Keratinocyte (primary cell): ENCODE measurements around the gene ATF2. TPM values are rescaled to one million over a fixed set of nuclear protein-coding genes. Genes with fewer than 3 reads are reported as not detected.

Source experiments
- DNase-seq: peaks from one replicate; pipeline ENCODE4 v3.0.0-alpha.2; 2011; ENCODE audit warnings: low read depth, missing footprints, low spot score
- FAIRE-seq: peaks from 2 replicates; lab custom pipeline; 2011; peaks lifted over from hg19 to GRCh38; lab: Jason Lieb, UNC
- H2AFZ ChIP-seq: 2 replicates; pipeline ENCODE4 v1.6.0; 2012; ENCODE audit warnings: low read length, control low read depth, inconsistent platforms; ENCODE audit not compliant: control insufficient read depth
- H3K27ac ChIP-seq: 2 replicates; pipeline ENCODE4 v1.5.1; 2011; ENCODE audit warnings: low read length; ENCODE audit not compliant: control insufficient read depth, insufficient read depth
- H3K27me3 ChIP-seq: 3 replicates; pipeline ENCODE4 v1.6.0; 2011; ENCODE audit warnings: low read length; ENCODE audit not compliant: control insufficient read depth, insufficient read depth; ENCODE audit errors: extremely low read depth
- H3K36me3 ChIP-seq, 2 experiments: 2 replicates in 1 of 2; 3 replicates in 1 of 2; pipeline ENCODE4 v1.5.1; 2011; ENCODE audit warnings: low read length in 2 of 2, mild to moderate bottlenecking in 1 of 2; ENCODE audit not compliant: control insufficient read depth in 2 of 2, insufficient read depth in 2 of 2; ENCODE audit errors: extremely low read depth in 1 of 2
- H3K4me1 ChIP-seq: 3 replicates; pipeline ENCODE4 v1.5.1; 2011; ENCODE audit warnings: low read length; ENCODE audit not compliant: control insufficient read depth, insufficient read depth; ENCODE audit errors: extremely low read depth
- H3K4me2 ChIP-seq: 3 replicates; pipeline ENCODE4 v1.6.0; 2011; ENCODE audit warnings: low read depth, low read length; ENCODE audit not compliant: control insufficient read depth, insufficient read depth; ENCODE audit errors: extremely low read depth
- H3K4me3 ChIP-seq, 3 experiments: fragments of 200-600 bp in 1 of 3; sonication (generic) in 1 of 3; 2 replicates in 2 of 3; 3 replicates in 1 of 3; pipeline ENCODE4 v1.5.1; 2011 to 2016; ENCODE audit warnings: low read length in 3 of 3, mild to moderate bottlenecking in 3 of 3, control low read depth in 2 of 3, inconsistent platforms in 1 of 3, low read depth in 1 of 3, mixed read lengths in 1 of 3, mixed run types in 1 of 3, moderate library complexity in 1 of 3; ENCODE audit not compliant: control insufficient read depth in 2 of 3, insufficient read depth in 2 of 3; ENCODE audit errors: extremely low read depth in 1 of 3
- H3K79me2 ChIP-seq: 2 replicates; pipeline ENCODE4 v1.6.0; 2012; ENCODE audit warnings: low read length; ENCODE audit not compliant: control insufficient read depth, insufficient read depth
- H3K9ac ChIP-seq: 3 replicates; pipeline ENCODE4 v1.6.0; 2011; ENCODE audit warnings: low read length; ENCODE audit not compliant: control insufficient read depth, insufficient read depth; ENCODE audit errors: extremely low read depth
- H3K9me1 ChIP-seq: 3 replicates; pipeline ENCODE4 v1.6.0; 2011; ENCODE audit warnings: low read length; ENCODE audit not compliant: control insufficient read depth, insufficient read depth; ENCODE audit errors: extremely low read depth
- H3K9me3 ChIP-seq: 2 replicates; pipeline ENCODE4 v1.5.1; 2012; ENCODE audit warnings: low read depth, low read length; ENCODE audit not compliant: control insufficient read depth
- H4K20me1 ChIP-seq: 3 replicates; pipeline ENCODE4 v1.6.0; 2011; ENCODE audit warnings: low read length; ENCODE audit not compliant: control insufficient read depth, insufficient read depth; ENCODE audit errors: extremely low read depth
- EZH2 ChIP-seq: IDR thresholded peaks from one replicate; pipeline ENCODE4 v1.6.1; 2012; ENCODE audit warnings: inconsistent platforms, mild to moderate bottlenecking, low read length, moderate library complexity
- dilution Hi-C: fragments of 300-500 bp; cut with MboI; formaldehyde crosslinking; loops from one replicate; pipeline ENCODE4 v1.7.0; 2020; ENCODE audit warnings: low sequenced_read_pairs; ENCODE audit not compliant: extremely low pct_ligation_motif_present
- polyA plus RNA-seq, 5 experiments: library from polyadenylated mRNA; depleted of rRNA in 3 of 5; stranded (reverse) in 3 of 5; stranded (forward) in 1 of 5; unstranded in 1 of 5; fragments of >200 nt; gene quantifications; 1 replicate in 1 of 5; 2 replicates in 3 of 5; 3 replicates in 1 of 5; pipeline versions ENCODE4 v1.2.1 to v1.2.3, GENCODE V29; 2011 to 2012; ENCODE audit warnings: missing spikeins in 2 of 5, low read depth in 1 of 5, low replicate concordance in 1 of 5
- TF ChIP-seq, protein P1 (sequence below), 3 experiments: IDR thresholded peaks in 1 of 3; conservative IDR thresholded peaks in 1 of 3; optimal IDR thresholded peaks in 1 of 3; 2 replicates in 2 of 3; 3 replicates in 1 of 3; pipeline versions ENCODE3 to v1.5.1; 2011; ENCODE audit warnings: low read length in 3 of 3, mild to moderate bottlenecking in 3 of 3, moderate library complexity in 2 of 3, control low read depth in 1 of 3, inconsistent platforms in 1 of 3; ENCODE audit not compliant: insufficient read depth in 2 of 3; ENCODE audit errors: extremely low read depth in 1 of 3

Gene ATF2
- polyA plus RNA-seq, 1 donor (not counting 4 experiments of a cell fraction or from before 2014, with no cell fraction given) = 42.7 TPM

DNA sequence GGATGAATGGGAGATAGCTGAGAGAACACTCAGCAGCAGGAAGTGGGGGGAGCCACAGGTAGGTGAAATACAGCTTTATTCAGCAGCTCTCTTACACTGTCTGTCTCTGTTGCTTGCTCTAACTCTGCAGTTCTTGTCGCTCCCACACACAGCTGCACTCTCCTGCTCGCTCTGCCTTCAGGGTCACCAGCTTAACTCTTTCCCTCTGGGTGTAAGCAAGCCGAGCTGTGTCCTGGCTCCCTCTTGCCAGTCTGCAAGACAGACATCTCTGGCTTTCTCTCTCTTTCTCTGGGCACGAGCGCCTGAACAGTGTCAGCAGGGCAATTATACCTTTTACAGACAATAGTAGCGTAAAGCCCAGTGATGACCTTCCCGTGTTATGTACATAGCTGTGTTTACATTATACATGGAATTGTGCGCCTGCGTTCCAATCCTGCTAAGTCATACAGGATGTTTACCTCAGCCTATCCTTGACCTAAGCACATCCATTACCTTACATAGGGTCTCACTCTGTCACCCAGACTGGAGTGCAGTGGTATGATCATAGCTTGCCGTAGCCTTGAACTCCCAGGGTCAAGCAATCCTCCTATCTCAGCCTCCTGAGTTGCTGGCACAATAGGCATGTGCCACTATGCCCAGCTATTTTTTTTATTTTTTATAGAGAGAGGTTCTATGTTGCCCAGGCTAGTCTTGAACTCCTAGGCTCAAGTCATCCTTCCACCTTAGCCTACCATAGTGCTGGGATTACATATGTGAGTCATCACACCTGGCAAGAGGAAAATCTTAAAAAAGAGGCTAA lies 105.0 kb downstream of the ATF2 start:
- DNase-seq (no peak), FAIRE-seq (no peak)
- Histone ChIP-seq H3K9me1 (peaks cover 3% of the 10 kb centered on the region), H3K79me2 (no peaks in the 10 kb centered on the region), H3K36me3 (peaks cover 0 to 5% of the 10 kb centered on the region in 2 experiments), H3K9ac (no peak overlapping the region), H4K20me1 (no peaks in the 10 kb centered on the region), H3K4me2 (no peak overlapping the region), H3K4me3 (no peak overlapping the region), H2AFZ (no peak overlapping the region), H3K27ac (no peak overlapping the region), H3K4me1 (peaks cover 8% of the 10 kb centered on the region), H3K27me3 (no peaks in the 10 kb centered on the region), H3K9me3 (no peaks in the 10 kb centered on the region)
- TF ChIP-seq EZH2 = no peak
- TF ChIP-seq, protein P1, sequence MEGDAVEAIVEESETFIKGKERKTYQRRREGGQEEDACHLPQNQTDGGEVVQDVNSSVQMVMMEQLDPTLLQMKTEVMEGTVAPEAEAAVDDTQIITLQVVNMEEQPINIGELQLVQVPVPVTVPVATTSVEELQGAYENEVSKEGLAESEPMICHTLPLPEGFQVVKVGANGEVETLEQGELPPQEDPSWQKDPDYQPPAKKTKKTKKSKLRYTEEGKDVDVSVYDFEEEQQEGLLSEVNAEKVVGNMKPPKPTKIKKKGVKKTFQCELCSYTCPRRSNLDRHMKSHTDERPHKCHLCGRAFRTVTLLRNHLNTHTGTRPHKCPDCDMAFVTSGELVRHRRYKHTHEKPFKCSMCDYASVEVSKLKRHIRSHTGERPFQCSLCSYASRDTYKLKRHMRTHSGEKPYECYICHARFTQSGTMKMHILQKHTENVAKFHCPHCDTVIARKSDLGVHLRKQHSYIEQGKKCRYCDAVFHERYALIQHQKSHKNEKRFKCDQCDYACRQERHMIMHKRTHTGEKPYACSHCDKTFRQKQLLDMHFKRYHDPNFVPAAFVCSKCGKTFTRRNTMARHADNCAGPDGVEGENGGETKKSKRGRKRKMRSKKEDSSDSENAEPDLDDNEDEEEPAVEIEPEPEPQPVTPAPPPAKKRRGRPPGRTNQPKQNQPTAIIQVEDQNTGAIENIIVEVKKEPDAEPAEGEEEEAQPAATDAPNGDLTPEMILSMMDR (optimal IDR thresholded peaks at IDR 0.05 in 1 of 3, IDR thresholded peaks at IDR 0.05 in 1 of 3, conservative IDR thresholded peaks at IDR 0.05 in 1 of 3; ENCODE audit: extremely low read depth in 1 of 3, insufficient read depth in 2 of 3, low read length in 3 of 3) = no peak
- dilution Hi-C loops = no loop called here

DNA sequence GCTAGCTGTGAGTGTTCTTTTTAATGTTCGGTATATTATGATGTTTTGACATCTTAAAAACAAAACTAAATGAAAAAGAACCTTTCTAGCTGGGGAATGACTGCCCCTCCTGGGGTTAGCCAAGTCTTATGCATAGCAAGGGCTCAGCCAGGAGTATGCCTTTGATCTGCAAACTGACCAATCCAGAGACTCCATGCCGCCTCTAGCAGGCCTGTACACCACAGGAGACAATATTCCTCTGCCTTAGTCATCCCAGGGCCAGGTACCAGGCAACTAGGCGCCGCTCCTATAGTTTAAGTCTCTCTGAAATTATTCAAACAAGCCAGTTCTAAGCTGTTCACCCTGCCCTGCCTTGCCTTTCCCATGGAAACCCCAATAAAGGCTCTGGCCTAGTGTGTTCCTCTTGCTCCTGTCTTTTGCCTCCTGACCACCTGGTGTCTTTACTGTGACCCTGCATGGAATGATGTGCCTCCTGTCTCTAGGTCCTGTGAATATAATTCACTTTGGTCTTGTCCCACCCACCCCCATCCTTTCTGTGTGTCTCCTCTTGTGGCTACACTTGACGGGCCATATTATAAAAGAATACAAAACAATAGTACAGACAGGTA lies 110.8 kb downstream of the ATF2 start:
- no peaks in the 10 kb centered on the region for H3K9me1 ChIP-seq
- dilution Hi-C loops = no loop called here
- no peaks in the 10 kb centered on the region for H3K79me2 ChIP-seq
- no peaks in the 10 kb centered on the region for H3K27me3 ChIP-seq
- no peak overlapping the region for H3K27ac ChIP-seq
- no peaks in the 10 kb centered on the region for H3K9me3 ChIP-seq
- no peak overlapping the region for H3K4me3 ChIP-seq
- no peak overlapping the region for H3K4me2 ChIP-seq
- FAIRE-seq (no peak), DNase-seq (no peak)
- TF ChIP-seq, protein P1 (optimal IDR thresholded peaks at IDR 0.05 in 1 of 3, IDR thresholded peaks at IDR 0.05 in 1 of 3, conservative IDR thresholded peaks at IDR 0.05 in 1 of 3; ENCODE audit: extremely low read depth in 1 of 3, insufficient read depth in 2 of 3, low read length in 3 of 3) = no peak
- TF ChIP-seq EZH2 = no peak
- H3K4me1 ChIP-seq = no peaks in the 10 kb centered on the region
- H3K9ac ChIP-seq = no peak overlapping the region
- H3K36me3 ChIP-seq = peaks cover 0 to 2% of the 10 kb centered on the region in 2 experiments
- no peaks in the 10 kb centered on the region for H4K20me1 ChIP-seq
- H2AFZ ChIP-seq = no peak overlapping the region
